Omental fat pad (tissue), 4 donors: ENCODE results near the gene LRRTM4. TPM values are rescaled to one million over a fixed set of nuclear protein-coding genes. Genes with fewer than 3 reads are reported as not detected.
"Not testable (repeated sequence)": the region's sequence is repeated elsewhere in the genome, so short reads cannot be mapped to it uniquely, and the experiment has no call there.

ENCODE experiments used
- ATAC-seq: fragments of 150-250 bp; one replicate; pipeline ENCODE4 v1.9.1; 2016; ENCODE audit warnings: mild to moderate bottlenecking, moderate library complexity; ENCODE audit not compliant: low FRiP score
- DNase-seq: peaks from one replicate; pipeline ENCODE4 v3.0.0-alpha.2; 2019; ENCODE audit warnings: low spot score
- CTCF ChIP-seq, 3 donors: fragments of 450-650 bp; IDR thresholded peaks; one replicate each; pipeline ENCODE4 v1.5.1; 2016 to 2017; ENCODE audit warnings: antibody characterized with exemption in 3 of 3, mild to moderate bottlenecking in 3 of 3, moderate library complexity in 2 of 3
- total RNA-seq, 4 donors: library from RNA; depleted of rRNA; stranded (reverse); fragments of >200 nt; gene quantifications; one replicate each; pipeline ENCODE4 v1.1.0, GENCODE V29; 2016

The LRRTM4 gene
- total RNA-seq, 4 donors from 2014 or later, result 0.32 TPM; not detected in 3

GRCh38 chr2:76812156-76812555 is 710.0 kb downstream of the LRRTM4 start:
- no peak for ATAC-seq
- no peak for TF ChIP-seq CTCF (IDR thresholded peaks at IDR 0.05)
- no peak for DNase-seq

GRCh38 chr2:76809136-76809535 is 713.0 kb downstream of the LRRTM4 start:
- DNase-seq (no peak), ATAC-seq (no peak)
- TF ChIP-seq CTCF (IDR thresholded peaks at IDR 0.05), result no peak

- TF ChIP-seq CTCF (IDR thresholded peaks at IDR 0.05), result no peak
- DNase-seq, result no peak
- ATAC-seq, result no peak
Observed at GRCh38 chr2:76808732-76809131, 713.4 kb downstream of the LRRTM4 start.

GRCh38 chr2:76793647-76794334 is 728.4 kb downstream of the LRRTM4 start:
- no peak for ATAC-seq

GRCh38 chr2:76781313-76781712 is 740.9 kb downstream of the LRRTM4 start:
- DNase-seq, ATAC-seq: not testable (repeated sequence)

More at GRCh38 chr2:76793647-76794334, 728.4 kb downstream of the LRRTM4 start:
- no peak for DNase-seq
- TF ChIP-seq CTCF (IDR thresholded peaks at IDR 0.05), result no peak

GRCh38 chr2:76763276-76763675 is 758.9 kb downstream of the LRRTM4 start:
- no peak for ATAC-seq
- no peak for TF ChIP-seq CTCF (IDR thresholded peaks at IDR 0.05)

GRCh38 chr2:76760367-76760704 is 761.8 kb downstream of the LRRTM4 start:
- ATAC-seq (no peak), DNase-seq (no peak)
- TF ChIP-seq CTCF (IDR thresholded peaks at IDR 0.05), result no peak

More at GRCh38 chr2:76763276-76763675, 758.9 kb downstream of the LRRTM4 start:
- no peak for DNase-seq
